HEK293 (cell line): ENCODE results near the gene RBM15B.

Experiments
- CTCF ChIA-PET: fragments of 350-600 bp; formaldehyde crosslinking; extraction: SDS; loops from one replicate; lab custom pipeline; 2021; ENCODE audit warnings: antibody characterized with exemption; lab: Yijun Ruan, JAX
- POLR2A ChIA-PET: fragments of 300-600 bp; formaldehyde crosslinking; extraction: SDS; loops from one replicate; lab custom pipeline; 2020; ENCODE audit warnings: antibody characterized with exemption, inconsistent platforms; lab: Yijun Ruan, JAX
- H3K27ac ChIP-seq: fragments of 200-500 bp; sonication (Bioruptor generic); 2 replicates; pipeline ENCODE4 v1.5.1; 2014; ENCODE audit warnings: low read depth, low read length, control low read depth, inconsistent platforms; ENCODE audit errors: extremely low read depth
- H3K36me3 ChIP-seq, 2 experiments: fragments of 200-500 bp in 1 of 2; sonication (Bioruptor generic) in 1 of 2; 1 replicate in 1 of 2; 2 replicates in 1 of 2; pipeline ENCODE4 v1.5.1; 2014 to 2017; ENCODE audit warnings: inconsistent platforms in 2 of 2, low read length in 2 of 2; ENCODE audit not compliant: control insufficient read depth in 2 of 2, insufficient read depth in 1 of 2
- H3K4me1 ChIP-seq: fragments of 200-500 bp; sonication (Bioruptor generic); 2 replicates; pipeline ENCODE4 v1.5.1; 2014; ENCODE audit warnings: mild to moderate bottlenecking, low read length, inconsistent platforms; ENCODE audit not compliant: control insufficient read depth, insufficient read depth
- H3K4me3 ChIP-seq: 2 replicates; pipeline ENCODE4 v1.5.1; 2011; ENCODE audit warnings: low read depth, mild to moderate bottlenecking, control low read depth, low read length, moderate library complexity
- H3K9me3 ChIP-seq: fragments of 200-500 bp; sonication (Bioruptor generic); 2 replicates; pipeline ENCODE4 v1.5.1; 2014; ENCODE audit warnings: low read depth, low read length, inconsistent platforms; ENCODE audit not compliant: control insufficient read depth, insufficient read depth
- KLF1 ChIP-seq: fragments of 450-650 bp; formaldehyde crosslinking; IDR thresholded peaks from 2 replicates; pipeline ENCODE4 v1.5.1; 2016; ENCODE audit warnings: missing biosample characterization, missing genetic modification characterization
- OVOL3 ChIP-seq: fragments of 450-650 bp; formaldehyde crosslinking; IDR thresholded peaks from 2 replicates; pipeline ENCODE4 v1.5.1; 2016; ENCODE audit warnings: missing biosample characterization, missing genetic modification characterization
- REPIN1 ChIP-seq: fragments of 450-650 bp; formaldehyde crosslinking; IDR thresholded peaks from 2 replicates; pipeline ENCODE4 v1.5.1; 2017; ENCODE audit warnings: missing biosample characterization, missing genetic modification characterization, low read depth
- SP2 ChIP-seq: fragments of 450-650 bp; formaldehyde crosslinking; IDR thresholded peaks from 2 replicates; pipeline ENCODE4 v1.5.1; 2016; ENCODE audit warnings: missing biosample characterization, missing genetic modification characterization
- ZBTB8A ChIP-seq: fragments of 450-650 bp; formaldehyde crosslinking; IDR thresholded peaks from 2 replicates; pipeline ENCODE4 v1.5.1; 2016; ENCODE audit warnings: missing biosample characterization, missing genetic modification characterization
- ZFP69B ChIP-seq: fragments of 450-650 bp; formaldehyde crosslinking; IDR thresholded peaks from 2 replicates; pipeline ENCODE4 v1.5.1; 2016; ENCODE audit warnings: missing biosample characterization, missing genetic modification characterization
- ZNF146 ChIP-seq: fragments of 450-650 bp; formaldehyde crosslinking; IDR thresholded peaks from 2 replicates; pipeline ENCODE4 v1.5.1; 2016; ENCODE audit warnings: missing biosample characterization, missing genetic modification characterization
- ZNF221 ChIP-seq: fragments of 450-650 bp; formaldehyde crosslinking; IDR thresholded peaks from 2 replicates; pipeline ENCODE4 v1.5.1; 2017; ENCODE audit warnings: missing biosample characterization, missing genetic modification characterization, borderline replicate concordance
- ZNF37A ChIP-seq: fragments of 450-650 bp; IDR thresholded peaks from 2 replicates; pipeline ENCODE4 v1.5.1; 2018; ENCODE audit warnings: missing biosample characterization, missing genetic modification characterization
- ZNF394 ChIP-seq: fragments of 450-650 bp; formaldehyde crosslinking; IDR thresholded peaks from 2 replicates; pipeline ENCODE4 v1.5.1; 2016; ENCODE audit warnings: missing biosample characterization, missing genetic modification characterization, mild to moderate bottlenecking, moderate library complexity, borderline replicate concordance
- ZNF433 ChIP-seq: fragments of 450-650 bp; formaldehyde crosslinking; IDR thresholded peaks from 2 replicates; pipeline ENCODE4 v1.5.1; 2016; ENCODE audit warnings: missing biosample characterization, missing genetic modification characterization, low read depth
- ZNF48 ChIP-seq: fragments of 450-650 bp; formaldehyde crosslinking; IDR thresholded peaks from 2 replicates; pipeline ENCODE4 v1.5.1; 2016; ENCODE audit warnings: missing biosample characterization, missing genetic modification characterization
- ZNF530 ChIP-seq: fragments of 450-650 bp; formaldehyde crosslinking; IDR thresholded peaks from 2 replicates; pipeline ENCODE4 v1.5.1; 2016; ENCODE audit warnings: low read depth, missing biosample characterization, missing genetic modification characterization
- ZNF660 ChIP-seq: fragments of 450-650 bp; IDR thresholded peaks from 2 replicates; pipeline ENCODE4 v1.5.1; 2018; ENCODE audit warnings: missing biosample characterization, mild to moderate bottlenecking, missing genetic modification characterization
- ZNF776 ChIP-seq: fragments of 450-650 bp; formaldehyde crosslinking; IDR thresholded peaks from 2 replicates; pipeline ENCODE4 v1.5.0; 2017; ENCODE audit warnings: missing biosample characterization, missing genetic modification characterization, borderline replicate concordance
- ZNF830 ChIP-seq: fragments of 450-650 bp; IDR thresholded peaks from 2 replicates; pipeline ENCODE4 v1.5.0; 2018; ENCODE audit warnings: missing biosample characterization, missing genetic modification characterization, low read depth, mild to moderate bottlenecking, moderate library complexity
- TF ChIP-seq, protein P1 (sequence below): fragments of 450-650 bp; formaldehyde crosslinking; IDR thresholded peaks from 2 replicates; pipeline ENCODE4 v1.5.1; 2016; ENCODE audit warnings: missing biosample characterization, missing genetic modification characterization
- TF ChIP-seq, protein P2 (sequence below): fragments of 450-650 bp; formaldehyde crosslinking; IDR thresholded peaks from 2 replicates; pipeline ENCODE4 v1.5.1; 2016; ENCODE audit warnings: missing biosample characterization, missing genetic modification characterization
- TF ChIP-seq, protein P3 (sequence below): fragments of 450-650 bp; formaldehyde crosslinking; IDR thresholded peaks from 2 replicates; pipeline ENCODE4 v1.5.1; 2016; ENCODE audit warnings: missing biosample characterization, missing genetic modification characterization
- TF ChIP-seq, protein P4 (sequence below): fragments of 450-650 bp; formaldehyde crosslinking; IDR thresholded peaks from 2 replicates; pipeline ENCODE4 v1.5.1; 2016; ENCODE audit warnings: missing biosample characterization, missing genetic modification characterization, borderline replicate concordance

The RBM15B gene

GRCh38 chr3:51382947-51383578, 8.0 kb upstream of the RBM15B start:
- peaks cover 0 to 33% of the 10 kb centered on the region in 2 experiments; a peak in 1 of 3 replicates for H3K36me3 ChIP-seq
- CTCF ChIA-PET: interaction anchor here (0.6 to 1.2 kb wide), 4 partner anchors 315 to 771 kb away, joined by 3 to 6 read pairs (median 4); partner anchors contain the start of gene CISH
- H3K27ac ChIP-seq: no peak overlapping the region
- TF ChIP-seq ZNF48: no peak
- TF ChIP-seq ZNF221 (tag by site-specific recombination): no peak
- TF ChIP-seq REPIN1 (tag by site-specific recombination): no peak
- TF ChIP-seq SP2: no peak
- no peak for TF ChIP-seq ZFP69B (tag by site-specific recombination)
- TF ChIP-seq, protein P1, sequence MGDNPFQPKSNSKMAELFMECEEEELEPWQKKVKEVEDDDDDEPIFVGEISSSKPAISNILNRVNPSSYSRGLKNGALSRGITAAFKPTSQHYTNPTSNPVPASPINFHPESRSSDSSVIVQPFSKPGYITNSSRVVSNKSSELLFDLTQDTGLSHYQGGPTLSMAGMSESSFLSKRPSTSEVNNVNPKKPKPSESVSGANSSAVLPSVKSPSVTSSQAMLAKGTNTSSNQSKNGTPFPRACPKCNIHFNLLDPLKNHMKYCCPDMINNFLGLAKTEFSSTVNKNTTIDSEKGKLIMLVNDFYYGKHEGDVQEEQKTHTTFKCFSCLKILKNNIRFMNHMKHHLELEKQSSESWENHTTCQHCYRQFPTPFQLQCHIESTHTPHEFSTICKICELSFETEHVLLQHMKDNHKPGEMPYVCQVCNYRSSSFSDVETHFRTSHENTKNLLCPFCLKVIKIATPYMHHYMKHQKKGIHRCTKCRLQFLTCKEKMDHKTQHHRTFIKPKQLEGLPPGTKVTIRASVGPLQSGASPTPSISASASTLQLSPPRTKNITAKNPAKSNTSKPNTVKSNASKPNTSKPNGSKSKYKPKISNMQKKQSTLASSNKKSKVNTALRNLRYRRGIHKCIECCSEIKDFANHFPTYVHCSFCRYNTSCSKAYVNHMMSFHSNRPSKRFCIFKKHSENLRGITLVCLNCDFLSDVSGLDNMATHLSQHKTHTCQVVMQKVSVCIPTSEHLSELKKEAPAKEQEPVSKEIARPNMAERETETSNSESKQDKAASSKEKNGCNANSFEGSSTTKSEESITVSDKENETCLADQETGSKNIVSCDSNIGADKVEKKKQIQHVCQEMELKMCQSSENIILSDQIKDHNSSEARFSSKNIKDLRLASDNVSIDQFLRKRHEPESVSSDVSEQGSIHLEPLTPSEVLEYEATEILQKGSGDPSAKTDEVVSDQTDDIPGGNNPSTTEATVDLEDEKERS: no peak
- TF ChIP-seq ZNF530 (tag by site-specific recombination): no peak
- TF ChIP-seq ZNF776 (tag by site-specific recombination): no peak
- no peak for TF ChIP-seq KLF1 (tag by site-specific recombination)
- H3K4me3 ChIP-seq: no peak overlapping the region
- POLR2A ChIA-PET: interaction anchor here (0.6 kb wide), 1 partner anchor 117 kb away, joined by 4 read pairs; the partner anchor contains the start of gene DCAF1
- no peaks in the 10 kb centered on the region for H3K4me1 ChIP-seq
- H3K9me3 ChIP-seq: no peaks in the 10 kb centered on the region

DNA sequence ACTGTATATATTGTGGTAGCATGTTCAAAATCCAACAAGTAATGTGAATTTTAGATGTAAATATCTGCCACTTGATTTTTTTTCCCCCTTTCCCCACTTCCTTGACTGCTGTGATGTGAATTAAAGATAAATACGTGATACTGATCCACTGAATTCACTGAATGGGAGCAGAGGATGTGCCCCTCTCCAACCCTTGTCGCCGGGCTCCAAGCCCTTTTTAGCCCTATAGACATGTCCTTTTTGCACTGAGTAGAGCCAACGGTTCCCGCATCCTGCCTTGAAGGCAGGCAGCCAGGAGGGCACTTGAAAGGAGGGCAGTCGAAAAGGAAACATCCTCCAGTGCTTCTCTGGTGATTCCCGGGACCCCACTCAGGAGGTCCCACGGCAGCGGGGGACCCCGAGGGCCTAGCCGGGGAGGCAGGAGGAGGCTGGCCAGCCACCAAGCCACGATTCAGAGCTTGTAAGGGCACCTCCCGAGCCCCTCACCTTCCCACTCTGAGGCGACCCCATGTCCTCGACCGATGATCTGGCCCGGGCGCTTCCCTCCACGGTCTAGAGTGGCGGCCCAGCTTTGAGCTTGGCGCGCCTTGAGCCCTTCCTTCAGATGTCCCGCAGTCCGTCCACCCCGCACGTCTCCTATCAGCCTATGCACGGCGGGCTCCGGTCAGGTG, 6.9 kb upstream of the RBM15B start:
- H3K4me1 ChIP-seq: no peaks in the 10 kb centered on the region
- no peaks in the 10 kb centered on the region for H3K9me3 ChIP-seq
- H3K36me3 ChIP-seq: peaks cover 0 to 39% of the 10 kb centered on the region in 2 experiments; a peak in 1 of 3 replicates
- peak overlapping the region; percentile 96 for H3K4me3 ChIP-seq
- peak overlapping the region; percentile 65 for H3K27ac ChIP-seq
- POLR2A ChIA-PET: interaction anchor here (0.9 kb wide), 1 partner anchor 288 kb away, joined by 3 read pairs; no protein-coding TSS in a partner anchor
- CTCF ChIA-PET: interaction anchor here (0.6 to 1.1 kb wide), 3 partner anchors 314 to 743 kb away, joined by 3 read pairs; no protein-coding TSS in a partner anchor
- TF ChIP-seq, protein P2, sequence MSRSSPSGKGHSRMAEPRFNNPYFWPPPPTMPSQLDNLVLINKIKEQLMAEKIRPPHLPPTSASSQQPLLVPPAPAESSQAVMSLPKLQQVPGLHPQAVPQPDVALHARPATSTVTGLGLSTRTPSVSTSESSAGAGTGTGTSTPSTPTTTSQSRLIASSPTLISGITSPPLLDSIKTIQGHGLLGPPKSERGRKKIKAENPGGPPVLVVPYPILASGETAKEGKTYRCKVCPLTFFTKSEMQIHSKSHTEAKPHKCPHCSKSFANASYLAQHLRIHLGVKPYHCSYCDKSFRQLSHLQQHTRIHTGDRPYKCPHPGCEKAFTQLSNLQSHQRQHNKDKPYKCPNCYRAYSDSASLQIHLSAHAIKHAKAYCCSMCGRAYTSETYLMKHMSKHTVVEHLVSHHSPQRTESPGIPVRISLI: no peak
- TF ChIP-seq ZNF394 (tag by site-specific recombination): no peak
- no peak for TF ChIP-seq ZNF37A (tag by site-specific recombination)
- TF ChIP-seq, protein P3, sequence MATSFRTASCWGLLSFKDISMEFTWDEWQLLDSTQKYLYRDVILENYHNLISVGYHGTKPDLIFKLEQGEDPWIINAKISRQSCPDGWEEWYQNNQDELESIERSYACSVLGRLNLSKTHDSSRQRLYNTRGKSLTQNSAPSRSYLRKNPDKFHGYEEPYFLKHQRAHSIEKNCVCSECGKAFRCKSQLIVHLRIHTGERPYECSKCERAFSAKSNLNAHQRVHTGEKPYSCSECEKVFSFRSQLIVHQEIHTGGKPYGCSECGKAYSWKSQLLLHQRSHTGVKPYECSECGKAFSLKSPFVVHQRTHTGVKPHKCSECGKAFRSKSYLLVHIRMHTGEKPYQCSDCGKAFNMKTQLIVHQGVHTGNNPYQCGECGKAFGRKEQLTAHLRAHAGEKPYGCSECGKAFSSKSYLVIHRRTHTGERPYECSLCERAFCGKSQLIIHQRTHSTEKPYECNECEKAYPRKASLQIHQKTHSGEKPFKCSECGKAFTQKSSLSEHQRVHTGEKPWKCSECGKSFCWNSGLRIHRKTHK (tag by site-specific recombination): no peak
- TF ChIP-seq OVOL3 (tag by site-specific recombination): no peak
- peak; percentile 70 for TF ChIP-seq ZBTB8A
- TF ChIP-seq ZNF433 (tag by site-specific recombination): no peak
- no peak for TF ChIP-seq ZNF146 (tag by site-specific recombination)
- TF ChIP-seq, protein P4, sequence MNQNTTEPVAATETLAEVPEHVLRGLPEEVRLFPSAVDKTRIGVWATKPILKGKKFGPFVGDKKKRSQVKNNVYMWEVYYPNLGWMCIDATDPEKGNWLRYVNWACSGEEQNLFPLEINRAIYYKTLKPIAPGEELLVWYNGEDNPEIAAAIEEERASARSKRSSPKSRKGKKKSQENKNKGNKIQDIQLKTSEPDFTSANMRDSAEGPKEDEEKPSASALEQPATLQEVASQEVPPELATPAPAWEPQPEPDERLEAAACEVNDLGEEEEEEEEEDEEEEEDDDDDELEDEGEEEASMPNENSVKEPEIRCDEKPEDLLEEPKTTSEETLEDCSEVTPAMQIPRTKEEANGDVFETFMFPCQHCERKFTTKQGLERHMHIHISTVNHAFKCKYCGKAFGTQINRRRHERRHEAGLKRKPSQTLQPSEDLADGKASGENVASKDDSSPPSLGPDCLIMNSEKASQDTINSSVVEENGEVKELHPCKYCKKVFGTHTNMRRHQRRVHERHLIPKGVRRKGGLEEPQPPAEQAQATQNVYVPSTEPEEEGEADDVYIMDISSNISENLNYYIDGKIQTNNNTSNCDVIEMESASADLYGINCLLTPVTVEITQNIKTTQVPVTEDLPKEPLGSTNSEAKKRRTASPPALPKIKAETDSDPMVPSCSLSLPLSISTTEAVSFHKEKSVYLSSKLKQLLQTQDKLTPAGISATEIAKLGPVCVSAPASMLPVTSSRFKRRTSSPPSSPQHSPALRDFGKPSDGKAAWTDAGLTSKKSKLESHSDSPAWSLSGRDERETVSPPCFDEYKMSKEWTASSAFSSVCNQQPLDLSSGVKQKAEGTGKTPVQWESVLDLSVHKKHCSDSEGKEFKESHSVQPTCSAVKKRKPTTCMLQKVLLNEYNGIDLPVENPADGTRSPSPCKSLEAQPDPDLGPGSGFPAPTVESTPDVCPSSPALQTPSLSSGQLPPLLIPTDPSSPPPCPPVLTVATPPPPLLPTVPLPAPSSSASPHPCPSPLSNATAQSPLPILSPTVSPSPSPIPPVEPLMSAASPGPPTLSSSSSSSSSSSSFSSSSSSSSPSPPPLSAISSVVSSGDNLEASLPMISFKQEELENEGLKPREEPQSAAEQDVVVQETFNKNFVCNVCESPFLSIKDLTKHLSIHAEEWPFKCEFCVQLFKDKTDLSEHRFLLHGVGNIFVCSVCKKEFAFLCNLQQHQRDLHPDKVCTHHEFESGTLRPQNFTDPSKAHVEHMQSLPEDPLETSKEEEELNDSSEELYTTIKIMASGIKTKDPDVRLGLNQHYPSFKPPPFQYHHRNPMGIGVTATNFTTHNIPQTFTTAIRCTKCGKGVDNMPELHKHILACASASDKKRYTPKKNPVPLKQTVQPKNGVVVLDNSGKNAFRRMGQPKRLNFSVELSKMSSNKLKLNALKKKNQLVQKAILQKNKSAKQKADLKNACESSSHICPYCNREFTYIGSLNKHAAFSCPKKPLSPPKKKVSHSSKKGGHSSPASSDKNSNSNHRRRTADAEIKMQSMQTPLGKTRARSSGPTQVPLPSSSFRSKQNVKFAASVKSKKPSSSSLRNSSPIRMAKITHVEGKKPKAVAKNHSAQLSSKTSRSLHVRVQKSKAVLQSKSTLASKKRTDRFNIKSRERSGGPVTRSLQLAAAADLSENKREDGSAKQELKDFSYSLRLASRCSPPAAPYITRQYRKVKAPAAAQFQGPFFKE (tag by site-specific recombination): no peak
- no peak for TF ChIP-seq ZNF830 (tag by site-specific recombination)
- TF ChIP-seq ZNF660: no peak
